LNCaP clone FGC (cell line): ENCODE measurements around the gene C1orf74.

ENCODE experiments used
- DNase-seq: peaks from one replicate; pipeline ENCODE4 v3.0.0-alpha.2; 2011; ENCODE audit warnings: low read depth
- H3K4me3 ChIP-seq: 2 replicates; pipeline ENCODE4 v1.5.1; 2011; ENCODE audit warnings: mild to moderate bottlenecking, low read depth, low read length, control low read depth
- CTCF ChIP-seq: IDR thresholded peaks from 2 replicates; pipeline ENCODE4 v1.5.1; 2012; ENCODE audit warnings: mild to moderate bottlenecking; ENCODE audit not compliant: control insufficient read depth, insufficient read depth; ENCODE audit errors: extremely low read depth

Gene C1orf74

DNA sequence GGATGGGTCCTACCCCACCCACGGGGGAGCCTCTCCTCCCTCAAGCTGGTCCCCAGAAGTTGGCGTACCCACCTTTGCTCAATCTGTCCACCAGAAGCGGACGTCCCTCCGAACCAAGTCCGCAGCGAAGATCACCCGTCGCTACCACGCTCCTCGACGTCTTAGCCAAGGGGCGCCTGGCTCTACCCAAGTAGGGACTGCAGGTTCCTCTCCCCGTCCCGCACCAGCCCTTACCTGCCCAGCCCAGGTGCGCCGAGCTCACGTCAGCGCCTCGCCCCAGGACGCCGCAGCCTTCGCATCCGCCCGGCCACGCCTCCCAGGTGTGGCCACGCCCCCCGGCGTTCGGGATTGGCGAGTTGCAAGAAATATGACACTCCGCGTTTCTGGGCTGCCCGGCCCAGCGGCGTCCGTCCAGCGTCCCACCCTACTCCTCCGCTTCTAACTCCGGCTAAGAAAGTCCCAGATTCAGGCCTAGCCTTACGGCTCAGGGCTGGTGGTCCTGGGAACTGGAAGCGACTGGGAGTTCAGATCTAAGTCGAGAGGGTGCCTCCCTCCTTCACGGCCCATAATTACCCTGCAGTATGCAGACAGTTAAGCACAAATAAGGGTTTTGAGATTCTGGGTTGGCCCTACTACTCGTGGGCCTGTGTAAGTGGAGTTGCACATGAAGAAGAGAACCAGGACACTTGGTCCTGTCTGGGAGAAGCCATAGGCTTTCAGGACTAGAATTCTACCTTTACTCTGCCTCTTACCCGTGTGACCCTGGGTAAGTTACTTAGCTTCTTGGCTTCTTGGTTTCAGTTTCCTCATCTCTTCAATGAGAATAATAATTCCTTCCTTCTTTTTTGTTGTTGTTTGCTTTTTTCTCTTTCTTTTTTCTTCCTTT is 21.8 kb upstream of the C1orf74 start, which contains the start of gene IRF6:
Gene IRF6 (minus strand): TSS at position 268 of the 886 bp plus-strand sequence. CDS start 4,729 bp downstream, outside the sequence.
- peak; percentile 87 for DNase-seq
- TF ChIP-seq CTCF = no peak
- H3K4me3 ChIP-seq = peak within 1 kb of the TSS; percentile 95

- TF ChIP-seq CTCF = no peak
- DNase-seq = no peak
- H3K4me3 ChIP-seq = peak overlapping the region; percentile 95
Measured at GRCh38 chr1:209805341-209805781, 21.0 kb upstream of the C1orf74 start.

GRCh38 chr1:209803568-209803967 is 19.2 kb upstream of the C1orf74 start:
- H3K4me3 ChIP-seq = 0 out of 2 replicates have a peak overlapping the region, but pooled peaks have one; percentile 8
- DNase-seq = no peak
- TF ChIP-seq CTCF = no peak

GRCh38 chr1:209802780-209803152 is 18.4 kb upstream of the C1orf74 start:
- no peak for TF ChIP-seq CTCF
- no peak for DNase-seq
- no peak overlapping the region for H3K4me3 ChIP-seq

DNA sequence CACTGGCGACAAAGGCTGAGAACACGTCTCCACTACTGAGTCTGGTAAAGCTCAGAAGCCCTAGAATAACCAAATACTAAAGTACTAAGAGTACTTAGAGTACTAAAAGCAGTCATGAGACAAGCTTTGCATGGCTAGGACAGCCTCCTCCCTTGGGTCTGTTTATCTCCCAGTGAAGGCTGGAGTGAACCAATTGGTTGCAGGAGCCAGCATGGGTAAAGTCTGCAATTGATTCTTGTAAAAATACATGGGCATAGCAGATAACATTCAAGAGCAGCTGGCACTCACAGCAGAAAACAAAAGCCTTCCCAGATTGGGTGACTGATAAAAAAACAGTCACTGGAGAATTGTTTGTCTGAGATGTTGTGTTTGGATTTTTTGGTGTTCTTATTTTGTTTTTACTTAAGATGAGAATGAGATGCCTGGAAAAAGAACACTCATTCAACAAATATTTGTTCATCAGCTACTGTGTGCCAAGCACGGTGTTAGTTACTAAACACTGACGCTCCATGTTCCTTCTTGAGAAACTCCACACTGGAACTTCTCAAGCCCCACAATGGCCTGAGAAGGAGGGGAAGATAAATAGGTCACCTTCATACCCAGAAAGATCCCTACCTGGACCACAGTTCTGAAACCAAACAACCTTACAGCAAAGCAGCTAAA is 17.9 kb upstream of the C1orf74 start:
- peak; percentile 93 for DNase-seq
- H3K4me3 ChIP-seq = peak overlapping the region; percentile 26
- no peak for TF ChIP-seq CTCF

DNA sequence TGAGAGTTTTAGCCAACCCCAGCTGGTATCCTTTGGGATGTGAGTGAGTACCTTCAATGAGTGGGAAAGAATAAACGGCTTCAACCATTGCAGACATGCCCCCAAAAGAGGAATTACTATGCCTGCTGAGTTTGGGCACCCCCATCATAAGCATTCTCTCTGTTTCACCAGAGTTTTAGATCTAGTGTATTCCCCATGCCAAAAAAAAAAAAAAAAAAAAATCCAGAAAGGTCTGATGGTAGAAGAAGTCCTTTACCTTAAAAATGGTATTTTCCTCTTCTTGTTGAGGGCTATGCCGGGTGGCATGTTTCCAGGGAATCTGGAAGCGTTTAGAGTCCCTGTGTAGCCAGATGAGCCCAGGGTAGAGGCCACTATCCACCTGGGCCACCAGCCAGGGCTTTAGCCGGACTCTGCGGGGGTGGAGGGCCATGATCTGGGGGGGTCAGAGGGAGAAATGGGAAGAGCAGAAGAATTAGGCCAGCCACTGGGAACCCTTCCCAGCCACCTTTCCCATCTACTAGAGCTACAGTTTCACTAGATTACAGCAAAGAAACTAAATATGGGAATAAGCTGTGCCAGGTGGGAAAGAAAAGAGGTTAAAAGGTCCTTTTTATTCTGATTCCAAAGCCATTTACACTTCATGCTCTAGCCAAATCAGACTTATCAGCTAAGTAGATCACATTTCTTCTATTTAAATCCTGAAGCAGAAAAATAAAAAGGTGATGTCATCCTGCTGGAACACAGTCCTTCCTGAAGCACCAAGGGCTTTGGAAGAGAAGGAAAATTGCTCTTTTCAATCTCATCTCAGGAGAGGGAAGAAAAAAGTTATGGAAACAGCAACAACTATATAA is 16.9 kb upstream of the C1orf74 start:
- peak; percentile 70 for DNase-seq
- H3K4me3 ChIP-seq = peak overlapping the region; percentile 26
- TF ChIP-seq CTCF = no peak
